Stomach (tissue), 4 donors: ENCODE results near the gene CSMD2.

Source experiments
- EP300 ChIP-seq: sonication (generic); formaldehyde crosslinking; IDR thresholded peaks from one replicate; pipeline ENCODE4 v1.6.1; 2017; ENCODE audit warnings: antibody characterized with exemption
- POLR2A ChIP-seq, 4 donors: fragments of 450-650 bp; IDR thresholded peaks; one replicate each; pipeline ENCODE4 v1.6.1; 2016; ENCODE audit warnings: antibody characterized with exemption in 4 of 4, control low read depth in 2 of 4, mild to moderate bottlenecking in 1 of 4, moderate library complexity in 1 of 4
- POLR2AphosphoS5 ChIP-seq, 3 donors: sonication (generic); formaldehyde crosslinking; IDR thresholded peaks; one replicate each; pipeline ENCODE4 v1.6.1; 2016; ENCODE audit warnings: antibody characterized with exemption in 3 of 3
- TF ChIP-seq, protein P1 (sequence below), 7 experiments: fragments of 450-650 bp in 4 of 7; fragments of 200-600 bp in 3 of 7; sonication (generic) in 3 of 7; IDR thresholded peaks; one replicate each; pipeline ENCODE4 v1.5.1; 2016 to 2019; ENCODE audit warnings: antibody characterized with exemption in 7 of 7, control low read depth in 2 of 7, mild to moderate bottlenecking in 1 of 7

DNA sequence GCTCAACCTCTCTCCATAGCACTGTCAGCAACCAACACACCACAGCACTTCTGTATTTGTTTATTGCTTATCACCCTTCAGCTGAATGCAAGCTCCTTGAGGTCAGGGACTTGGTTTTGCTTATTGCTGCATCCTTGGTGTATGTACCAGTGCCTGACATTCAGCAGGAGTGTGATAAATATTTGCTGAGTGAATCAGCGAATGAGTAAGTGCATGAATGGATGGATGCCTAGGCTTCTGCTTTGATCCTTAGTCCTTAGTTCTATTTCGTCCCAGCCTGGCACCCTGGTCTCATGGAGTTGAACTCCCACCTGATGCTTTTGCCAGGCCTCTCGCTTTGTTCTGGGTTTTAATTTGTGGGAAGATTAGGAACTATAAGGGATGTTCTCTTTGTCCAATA, 604.4 kb downstream of the CSMD2 start:
- TF ChIP-seq, protein P1, sequence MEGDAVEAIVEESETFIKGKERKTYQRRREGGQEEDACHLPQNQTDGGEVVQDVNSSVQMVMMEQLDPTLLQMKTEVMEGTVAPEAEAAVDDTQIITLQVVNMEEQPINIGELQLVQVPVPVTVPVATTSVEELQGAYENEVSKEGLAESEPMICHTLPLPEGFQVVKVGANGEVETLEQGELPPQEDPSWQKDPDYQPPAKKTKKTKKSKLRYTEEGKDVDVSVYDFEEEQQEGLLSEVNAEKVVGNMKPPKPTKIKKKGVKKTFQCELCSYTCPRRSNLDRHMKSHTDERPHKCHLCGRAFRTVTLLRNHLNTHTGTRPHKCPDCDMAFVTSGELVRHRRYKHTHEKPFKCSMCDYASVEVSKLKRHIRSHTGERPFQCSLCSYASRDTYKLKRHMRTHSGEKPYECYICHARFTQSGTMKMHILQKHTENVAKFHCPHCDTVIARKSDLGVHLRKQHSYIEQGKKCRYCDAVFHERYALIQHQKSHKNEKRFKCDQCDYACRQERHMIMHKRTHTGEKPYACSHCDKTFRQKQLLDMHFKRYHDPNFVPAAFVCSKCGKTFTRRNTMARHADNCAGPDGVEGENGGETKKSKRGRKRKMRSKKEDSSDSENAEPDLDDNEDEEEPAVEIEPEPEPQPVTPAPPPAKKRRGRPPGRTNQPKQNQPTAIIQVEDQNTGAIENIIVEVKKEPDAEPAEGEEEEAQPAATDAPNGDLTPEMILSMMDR (IDR thresholded peaks at IDR 0.05): no peak
- no peak for TF ChIP-seq POLR2AphosphoS5 (IDR thresholded peaks at IDR 0.05)
- no peak for TF ChIP-seq EP300
- TF ChIP-seq POLR2A (IDR thresholded peaks at IDR 0.05): no peak
